Measurements from ENCODE around the gene MYEOV. TPM values are rescaled to one million over a fixed set of nuclear protein-coding genes. Genes with fewer than 3 reads are reported as not detected.

The MYEOV gene
- total and polyA plus RNA-seq, 2 experiments from 2014 or later = 0.14 TPM; not detected in 1

GRCh38 chr11:69286374-69287371, 7.3 kb upstream of the MYEOV start:
- peaks cover 10% of the 10 kb centered on the region for H3K4me1 Mint-ChIP-seq
- no peaks in the 10 kb centered on the region for H3K36me3 ChIP-seq (ENCODE audit: insufficient read depth)
- H3K36me3 Mint-ChIP-seq (ENCODE audit: low read depth) = no peaks in the 10 kb centered on the region
- no peak overlapping the region for H3K4me3 ChIP-seq
- H3K27me3 ChIP-seq (ENCODE audit: insufficient read depth) = no peaks in the 10 kb centered on the region
- H3K4me2 ChIP-seq = 0 out of 2 replicates have a peak overlapping the region, but pooled peaks have one; percentile 51
- H3K27me3 Mint-ChIP-seq (ENCODE audit: insufficient read depth, low read depth, poor library complexity) = peaks cover 9% of the 10 kb centered on the region
- H3K79me2 ChIP-seq (replicated peaks; ENCODE audit: insufficient read depth) = no peaks in the 10 kb centered on the region
- TF ChIP-seq NANOG (IDR thresholded peaks at IDR 0.05; ENCODE audit: borderline replicate concordance) (no peak), STAT1 (IDR thresholded peaks at IDR 0.05; ENCODE audit: unreplicated experiment) (no peak), JUNB (IDR thresholded peaks at IDR 0.05; ENCODE audit: unreplicated experiment) (no peak), ZNF114 (CRISPR knock-in tag; IDR thresholded peaks at IDR 0.05) (no peak), ZNF331 (CRISPR knock-in tag; IDR thresholded peaks at IDR 0.05; ENCODE audit: low read depth) (no peak), CREB1 (CRISPR knock-in tag; IDR thresholded peaks at IDR 0.05; ENCODE audit: low read depth) (no peak), EZH2phosphoT487 (IDR thresholded peaks at IDR 0.05; ENCODE audit: unreplicated experiment) (no peak)
- TF ChIP-seq, protein P1, sequence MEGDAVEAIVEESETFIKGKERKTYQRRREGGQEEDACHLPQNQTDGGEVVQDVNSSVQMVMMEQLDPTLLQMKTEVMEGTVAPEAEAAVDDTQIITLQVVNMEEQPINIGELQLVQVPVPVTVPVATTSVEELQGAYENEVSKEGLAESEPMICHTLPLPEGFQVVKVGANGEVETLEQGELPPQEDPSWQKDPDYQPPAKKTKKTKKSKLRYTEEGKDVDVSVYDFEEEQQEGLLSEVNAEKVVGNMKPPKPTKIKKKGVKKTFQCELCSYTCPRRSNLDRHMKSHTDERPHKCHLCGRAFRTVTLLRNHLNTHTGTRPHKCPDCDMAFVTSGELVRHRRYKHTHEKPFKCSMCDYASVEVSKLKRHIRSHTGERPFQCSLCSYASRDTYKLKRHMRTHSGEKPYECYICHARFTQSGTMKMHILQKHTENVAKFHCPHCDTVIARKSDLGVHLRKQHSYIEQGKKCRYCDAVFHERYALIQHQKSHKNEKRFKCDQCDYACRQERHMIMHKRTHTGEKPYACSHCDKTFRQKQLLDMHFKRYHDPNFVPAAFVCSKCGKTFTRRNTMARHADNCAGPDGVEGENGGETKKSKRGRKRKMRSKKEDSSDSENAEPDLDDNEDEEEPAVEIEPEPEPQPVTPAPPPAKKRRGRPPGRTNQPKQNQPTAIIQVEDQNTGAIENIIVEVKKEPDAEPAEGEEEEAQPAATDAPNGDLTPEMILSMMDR (conservative IDR thresholded peaks at IDR 0.05; ENCODE audit: low read depth in 2 of 2) = no peak
- TF ChIP-seq, protein P2, sequence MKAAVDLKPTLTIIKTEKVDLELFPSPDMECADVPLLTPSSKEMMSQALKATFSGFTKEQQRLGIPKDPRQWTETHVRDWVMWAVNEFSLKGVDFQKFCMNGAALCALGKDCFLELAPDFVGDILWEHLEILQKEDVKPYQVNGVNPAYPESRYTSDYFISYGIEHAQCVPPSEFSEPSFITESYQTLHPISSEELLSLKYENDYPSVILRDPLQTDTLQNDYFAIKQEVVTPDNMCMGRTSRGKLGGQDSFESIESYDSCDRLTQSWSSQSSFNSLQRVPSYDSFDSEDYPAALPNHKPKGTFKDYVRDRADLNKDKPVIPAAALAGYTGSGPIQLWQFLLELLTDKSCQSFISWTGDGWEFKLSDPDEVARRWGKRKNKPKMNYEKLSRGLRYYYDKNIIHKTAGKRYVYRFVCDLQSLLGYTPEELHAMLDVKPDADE (IDR thresholded peaks at IDR 0.05) = no peak
- no peak overlapping the region for H3K27ac ChIP-seq (ENCODE audit: low read depth)
- peak; percentile 29 for DNase-seq (ENCODE audit: low spot score)
- H3K9me2 ChIP-seq (ENCODE audit: insufficient read depth) = 0 out of 2 replicates have a peak, but pooled peaks cover 4% of the 10 kb centered on the region
- peak overlapping the region; percentile 43; the same call in 1 of the 2 replicates for H2AFZ ChIP-seq
- H3K4me3 Mint-ChIP-seq = no peak overlapping the region
- no peaks in the 10 kb centered on the region for H3F3A ChIP-seq (replicated peaks; ENCODE audit: low read depth)
- no peaks in the 10 kb centered on the region for H4K20me1 ChIP-seq (replicated peaks; ENCODE audit: insufficient read depth)
- H3K27ac Mint-ChIP-seq = no peak overlapping the region
- ATAC-seq = peak; percentile 75
- peaks cover 6% of the 10 kb centered on the region for H3K9me3 Mint-ChIP-seq
- H3K4me1 ChIP-seq (ENCODE audit: insufficient read depth) = peaks cover 11% of the 10 kb centered on the region; the same call in 1 of the 2 replicates
